B cell (primary cell): ENCODE results near the gene SIGLEC10.

Experiments
- EZH2 ChIP-seq: IDR thresholded peaks from 2 replicates; pipeline ENCODE4 v1.6.1; 2012; ENCODE audit warnings: borderline replicate concordance, low read depth, mild to moderate bottlenecking, moderate library complexity, low read length; ENCODE audit not compliant: insufficient read depth, poor library complexity, severe bottlenecking
- TF ChIP-seq, protein P1 (sequence below): fragments of 200-600 bp; IDR thresholded peaks from one replicate; pipeline ENCODE4 v1.8.0; 2022; ENCODE audit warnings: antibody characterized with exemption, mild to moderate bottlenecking

DNA sequence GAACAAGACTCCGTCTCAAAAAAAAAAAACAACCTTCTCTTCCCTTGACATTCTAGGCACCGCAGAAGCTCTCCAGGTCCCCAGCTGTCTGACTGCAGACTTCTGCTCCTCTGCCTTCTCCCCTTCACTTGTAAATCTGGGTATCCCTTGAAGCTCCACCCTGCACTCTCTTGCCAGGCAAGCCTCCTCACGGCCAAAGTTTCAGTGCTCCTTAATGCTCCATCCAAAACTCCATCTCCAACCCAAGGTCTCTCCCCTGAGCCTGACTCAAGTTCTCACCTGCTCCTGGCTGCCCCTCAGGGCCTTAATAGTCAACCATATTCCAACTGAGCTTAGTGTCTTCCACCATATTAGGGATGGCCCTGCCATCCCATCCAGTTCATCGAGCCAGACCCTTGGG is 47.2 kb downstream of the SIGLEC10 start:
- TF ChIP-seq, protein P1, sequence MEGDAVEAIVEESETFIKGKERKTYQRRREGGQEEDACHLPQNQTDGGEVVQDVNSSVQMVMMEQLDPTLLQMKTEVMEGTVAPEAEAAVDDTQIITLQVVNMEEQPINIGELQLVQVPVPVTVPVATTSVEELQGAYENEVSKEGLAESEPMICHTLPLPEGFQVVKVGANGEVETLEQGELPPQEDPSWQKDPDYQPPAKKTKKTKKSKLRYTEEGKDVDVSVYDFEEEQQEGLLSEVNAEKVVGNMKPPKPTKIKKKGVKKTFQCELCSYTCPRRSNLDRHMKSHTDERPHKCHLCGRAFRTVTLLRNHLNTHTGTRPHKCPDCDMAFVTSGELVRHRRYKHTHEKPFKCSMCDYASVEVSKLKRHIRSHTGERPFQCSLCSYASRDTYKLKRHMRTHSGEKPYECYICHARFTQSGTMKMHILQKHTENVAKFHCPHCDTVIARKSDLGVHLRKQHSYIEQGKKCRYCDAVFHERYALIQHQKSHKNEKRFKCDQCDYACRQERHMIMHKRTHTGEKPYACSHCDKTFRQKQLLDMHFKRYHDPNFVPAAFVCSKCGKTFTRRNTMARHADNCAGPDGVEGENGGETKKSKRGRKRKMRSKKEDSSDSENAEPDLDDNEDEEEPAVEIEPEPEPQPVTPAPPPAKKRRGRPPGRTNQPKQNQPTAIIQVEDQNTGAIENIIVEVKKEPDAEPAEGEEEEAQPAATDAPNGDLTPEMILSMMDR = no peak
- no peak for TF ChIP-seq EZH2
